Ovary (tissue), 9 donors: ENCODE data around the gene GTPBP2. TPM values are rescaled to one million over a fixed set of nuclear protein-coding genes. Genes with fewer than 3 reads are reported as not detected.
"Not testable (repeated sequence)": the region's sequence is repeated elsewhere in the genome, so short reads cannot be mapped to it uniquely, and the experiment has no call there.

ENCODE experiments used
- DNase-seq, 5 donors: peaks; one replicate each; pipeline ENCODE4 v3.0.0-alpha.2; 2019 to 2020
- H3K27ac ChIP-seq, 2 donors: fragments of 200-600 bp; one replicate each; pipeline versions ENCODE4 v1.5.1 to v1.8.0; 2019 to 2022
- H3K27me3 ChIP-seq: fragments of 200-600 bp; one replicate; pipeline ENCODE4 v1.8.0; 2022
- H3K36me3 ChIP-seq: fragments of 200-600 bp; sonication (generic); one replicate; pipeline ENCODE4 v1.5.1; 2019
- H3K4me1 ChIP-seq: one replicate; pipeline ENCODE4 v1.8.1; 2013; ENCODE audit warnings: mild to moderate bottlenecking, moderate library complexity; ENCODE audit not compliant: insufficient read depth
- H3K4me3 ChIP-seq: fragments of 200-600 bp; sonication (generic); one replicate; pipeline ENCODE4 v1.5.1; 2017
- H3K9me3 ChIP-seq, 2 donors: fragments of 200-600 bp in 1 of 2; sonication (generic) in 1 of 2; one replicate each; pipeline versions ENCODE4 v1.5.1 to v1.8.1; 2013 to 2019; ENCODE audit warnings: mild to moderate bottlenecking in 1 of 2, moderate library complexity in 1 of 2
- EP300 ChIP-seq: sonication (generic); formaldehyde crosslinking; IDR thresholded peaks from one replicate; pipeline ENCODE4 v1.6.1; 2017; ENCODE audit warnings: antibody characterized with exemption
- POLR2A ChIP-seq: fragments of 450-650 bp; IDR thresholded peaks from one replicate; pipeline ENCODE4 v1.6.1; 2017; ENCODE audit warnings: antibody characterized with exemption, mild to moderate bottlenecking, moderate library complexity
- WGBS, 3 donors: extraction: QIAGEN DNeasy Blood & Tissue Kit in 1 of 3; methylation state at CpG; one replicate each; pipeline versions ENCODE4 v1.1.5 to v1.1.7; 2013 to 2017; 5-methylcytosine and 5-hydroxymethylcytosine counted together
- intact Hi-C, 4 donors: fragments of 100-400 bp; cut with DNase I; formaldehyde crosslinking; loops; one replicate each; pipeline versions ENCODE4 v1.11.0 to v1.15.1; 2022 to 2023
- polyA plus RNA-seq, 2 donors: library from polyadenylated mRNA; stranded (reverse); fragments of 200-250 nt in 1 of 2; fragments of 350-450 nt in 1 of 2; fragmentation: Illumina TruSeq in 1 of 2; extraction: RNeasy Lipid Tissue Mini Kit (QIAGEN cat#74804) in 1 of 2; gene quantifications; one replicate each; pipeline ENCODE4 v1.2.3, GENCODE V29; 2013 to 2014
- total RNA-seq, 7 donors: library from RNA; depleted of rRNA in 2 of 7; stranded (reverse); fragments of >200 nt in 2 of 7; fragmentation: NEBNext Ultra II Directional in 3 of 7; extraction: Animal tissue kit (Norgen Biotek cat#: 25700) in 3 of 7; gene quantifications; one replicate each; pipeline versions ENCODE4 v1.1.0 to v1.2.4, GENCODE V29; 2016 to 2023
- TF ChIP-seq, protein P1 (sequence below), 3 donors: fragments of 450-650 bp in 2 of 3; fragments of 200-600 bp in 1 of 3; IDR thresholded peaks; one replicate each; pipeline versions ENCODE4 v1.5.1 to v1.8.0; 2016 to 2022; ENCODE audit warnings: antibody characterized with exemption in 3 of 3, mild to moderate bottlenecking in 1 of 3
- donor health status: DM: no; HTN: no; CAD: no; lungs with moderate emphysema.
- donor health status: DM: no; HTN: no; CAD: no.
- donor health status: Bipolar disorder and iron deficiency.
- donor health status: DM: yes; HTN: yes; CAD: no.
- donor health status: DM: no; HTN: no; CAD: no.
- donor health status: DM: yes; HTN: yes; CAD: no.

Gene GTPBP2
- total and polyA plus RNA-seq, 9 donors = 24.9 to 60.4 (median 33.1) TPM

DNA sequence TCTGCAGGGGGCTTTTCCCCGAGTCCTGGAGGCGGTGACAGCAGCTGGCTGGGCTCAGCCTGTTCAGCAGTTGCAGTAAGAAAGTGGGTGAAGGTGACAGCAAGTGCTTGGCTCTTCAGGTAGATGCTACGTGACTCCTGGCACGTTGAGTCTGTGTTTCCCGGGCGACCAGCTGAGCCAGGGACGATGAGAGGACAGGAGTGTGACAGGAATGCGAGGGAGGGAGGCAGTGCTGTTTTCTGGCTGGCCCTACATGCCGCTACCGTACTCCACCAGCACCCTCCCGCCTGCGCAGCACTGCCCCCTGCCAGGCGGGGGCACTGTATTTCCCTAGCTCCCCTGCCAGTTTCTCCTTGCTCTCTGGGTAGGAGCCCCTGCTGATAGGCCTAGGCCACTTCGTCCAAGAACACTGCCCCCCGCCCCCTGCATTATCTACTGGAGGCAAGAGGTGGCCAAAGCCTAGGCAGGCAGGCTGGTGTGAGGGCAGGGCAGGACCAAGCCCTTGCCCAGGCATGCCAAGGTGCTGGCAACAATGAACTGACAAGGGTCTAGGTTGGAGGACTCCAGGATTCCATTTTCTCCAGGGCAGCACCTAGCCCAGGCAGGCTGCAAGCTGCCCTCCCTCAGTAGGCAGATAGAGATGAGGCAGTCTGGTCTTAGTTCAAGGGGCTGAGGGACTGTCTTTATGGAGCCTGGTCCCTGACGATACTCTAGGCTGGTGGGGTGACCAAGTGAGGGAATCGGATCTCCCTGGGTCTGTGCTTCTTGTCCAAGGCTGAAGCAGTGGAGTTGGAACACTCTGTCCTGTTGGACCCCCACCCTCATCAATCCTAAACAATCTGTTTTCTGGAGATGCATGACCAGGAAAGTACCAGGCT lies 39.3 kb upstream of the GTPBP2 start:
- 14 to 19% (median 17%) methylated on average over 17 of the region's 17 CpGs for WGBS, 3 donors
- intact Hi-C loops = loop anchor here (2.0 to 10.0 kb wide), 6 partner anchors 89 to 410 kb away; partner anchors contain the start of gene VEGFA (in 2 of the 4)
- H3K4me3 ChIP-seq = no peak overlapping the region
- TF ChIP-seq POLR2A (no peak), EP300 (no peak)
- TF ChIP-seq, protein P1, sequence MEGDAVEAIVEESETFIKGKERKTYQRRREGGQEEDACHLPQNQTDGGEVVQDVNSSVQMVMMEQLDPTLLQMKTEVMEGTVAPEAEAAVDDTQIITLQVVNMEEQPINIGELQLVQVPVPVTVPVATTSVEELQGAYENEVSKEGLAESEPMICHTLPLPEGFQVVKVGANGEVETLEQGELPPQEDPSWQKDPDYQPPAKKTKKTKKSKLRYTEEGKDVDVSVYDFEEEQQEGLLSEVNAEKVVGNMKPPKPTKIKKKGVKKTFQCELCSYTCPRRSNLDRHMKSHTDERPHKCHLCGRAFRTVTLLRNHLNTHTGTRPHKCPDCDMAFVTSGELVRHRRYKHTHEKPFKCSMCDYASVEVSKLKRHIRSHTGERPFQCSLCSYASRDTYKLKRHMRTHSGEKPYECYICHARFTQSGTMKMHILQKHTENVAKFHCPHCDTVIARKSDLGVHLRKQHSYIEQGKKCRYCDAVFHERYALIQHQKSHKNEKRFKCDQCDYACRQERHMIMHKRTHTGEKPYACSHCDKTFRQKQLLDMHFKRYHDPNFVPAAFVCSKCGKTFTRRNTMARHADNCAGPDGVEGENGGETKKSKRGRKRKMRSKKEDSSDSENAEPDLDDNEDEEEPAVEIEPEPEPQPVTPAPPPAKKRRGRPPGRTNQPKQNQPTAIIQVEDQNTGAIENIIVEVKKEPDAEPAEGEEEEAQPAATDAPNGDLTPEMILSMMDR (IDR thresholded peaks at IDR 0.05) = peak; percentile 8 to 29 (median 26)
- no peaks in the 10 kb centered on the region for H3K36me3 ChIP-seq
- H3K27me3 ChIP-seq = no peaks in the 10 kb centered on the region
- H3K9me3 ChIP-seq = no peaks in the 10 kb centered on the region
- peak overlapping the region; percentile 16 to 22 for H3K27ac ChIP-seq
- DNase-seq = peak in 4 of 5 donors; percentile 38 to 66 (median 44)
- H3K4me1 ChIP-seq = peaks cover 9% of the 10 kb centered on the region

DNA sequence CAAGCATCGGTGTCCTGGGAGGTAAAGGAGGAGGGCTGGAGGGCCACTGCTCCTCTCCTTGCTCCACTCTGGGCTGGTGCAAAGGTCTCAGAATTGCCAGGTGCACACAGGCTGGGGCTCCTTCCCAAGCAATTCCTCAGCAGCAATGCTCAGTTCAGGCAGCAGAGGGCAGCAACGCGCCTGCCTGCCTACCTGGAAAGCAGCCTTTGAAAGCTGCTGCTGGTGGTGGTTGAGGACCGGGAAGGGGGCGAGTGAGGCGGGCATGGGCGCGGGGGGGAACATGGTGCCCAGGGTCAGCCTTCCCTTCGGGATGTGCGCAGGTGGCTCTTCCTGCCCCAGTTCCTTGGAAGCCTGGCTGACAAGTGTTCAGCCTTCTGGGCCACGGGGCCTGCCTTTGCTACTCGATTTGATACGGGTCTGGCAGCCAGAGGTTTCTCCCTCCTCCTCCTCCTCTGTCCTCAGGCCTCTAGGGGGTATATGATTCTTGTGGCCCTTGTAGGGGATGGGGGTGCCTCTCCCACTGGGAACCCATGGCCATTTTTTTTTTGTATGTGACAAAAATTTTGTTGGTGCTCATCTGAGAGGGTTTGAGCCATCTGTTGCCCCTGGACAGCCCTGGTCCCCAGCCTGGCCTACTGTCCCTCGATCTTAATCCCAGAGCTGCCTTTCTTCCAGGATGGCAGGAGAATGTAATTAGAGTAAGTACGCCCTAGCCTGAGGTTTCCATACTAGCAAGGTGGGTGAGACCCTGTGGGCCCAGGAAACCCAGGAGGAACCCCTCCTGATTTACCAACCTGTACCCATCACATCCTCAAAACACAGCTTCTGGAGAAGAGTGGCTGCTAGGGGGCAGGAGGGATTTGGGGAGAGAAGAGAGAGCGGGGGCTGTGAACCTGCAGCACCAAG lies 38.4 kb upstream of the GTPBP2 start:
- 9 to 12% (median 12%) methylated on average over 15 to 16 of the region's 16 CpGs for WGBS, 3 donors
- Histone ChIP-seq H3K36me3 (no peaks in the 10 kb centered on the region), H3K4me1 (peaks cover 9% of the 10 kb centered on the region), H3K4me3 (no peak overlapping the region), H3K9me3 (no peaks in the 10 kb centered on the region), H3K27ac (peak overlapping the region; percentile 0 to 16), H3K27me3 (no peaks in the 10 kb centered on the region)
- TF ChIP-seq POLR2A (peak; percentile 21), EP300 (no peak)
- TF ChIP-seq, protein P1 (IDR thresholded peaks at IDR 0.05) = peak; percentile 83 to 95 (median 94)
- peak; percentile 73 to 91 (median 88) for DNase-seq
- intact Hi-C loops = loop anchor here (2.0 to 10.0 kb wide), 6 partner anchors 90 to 411 kb away; partner anchors contain the start of gene VEGFA (in 2 of the 4)

DNA sequence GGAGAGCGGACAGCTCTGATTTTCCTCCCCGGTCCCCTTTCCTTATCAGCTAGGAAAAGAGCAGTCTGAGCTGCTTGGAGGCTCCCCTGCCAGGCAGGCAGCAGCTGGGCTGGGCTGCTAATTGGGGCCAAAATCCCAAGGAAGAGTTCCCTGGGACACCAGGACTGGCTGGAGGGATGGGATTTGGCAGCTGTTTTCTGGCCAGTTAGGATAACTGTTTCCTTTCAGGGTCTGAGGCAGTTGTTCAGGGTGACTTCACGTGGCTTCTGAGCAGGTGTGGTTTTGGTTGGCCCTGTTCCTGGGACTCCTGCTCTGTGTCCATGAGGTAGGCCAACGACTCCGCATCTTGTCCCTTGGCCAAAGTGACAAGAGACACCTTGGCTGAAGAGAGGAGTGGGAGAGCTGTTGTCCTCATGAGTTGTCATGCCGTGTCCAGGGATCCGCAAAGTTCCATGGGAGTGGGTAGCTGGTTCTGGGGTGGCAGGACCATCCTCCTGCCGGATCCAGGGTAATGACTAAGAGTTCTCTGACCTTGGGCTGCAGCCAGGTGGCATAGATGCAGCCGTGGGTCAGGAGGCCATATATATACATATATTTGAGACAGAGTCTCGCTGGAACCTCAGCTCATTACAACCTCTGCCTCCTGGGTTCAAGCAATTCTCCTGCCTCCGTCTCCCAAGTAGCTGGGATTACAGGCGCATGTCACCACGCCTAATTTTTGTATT lies 37.3 kb upstream of the GTPBP2 start:
- Histone ChIP-seq H3K4me3 (no peak overlapping the region), H3K36me3 (no peaks in the 10 kb centered on the region), H3K27me3 (no peaks in the 10 kb centered on the region), H3K9me3 (no peaks in the 10 kb centered on the region), H3K27ac (no peak overlapping the region), H3K4me1 (peaks cover 9% of the 10 kb centered on the region)
- WGBS, 3 donors = 40 to 61% (median 42%) methylated on average over 13 of the region's 13 CpGs
- intact Hi-C loops = loop anchor here (2.0 to 10.0 kb wide), 5 partner anchors 91 to 412 kb away; partner anchors contain the start of gene VEGFA (in 2 of the 4)
- DNase-seq = no peak
- TF ChIP-seq POLR2A (no peak), EP300 (no peak)
- TF ChIP-seq, protein P1 (IDR thresholded peaks at IDR 0.05) = no peak

DNA sequence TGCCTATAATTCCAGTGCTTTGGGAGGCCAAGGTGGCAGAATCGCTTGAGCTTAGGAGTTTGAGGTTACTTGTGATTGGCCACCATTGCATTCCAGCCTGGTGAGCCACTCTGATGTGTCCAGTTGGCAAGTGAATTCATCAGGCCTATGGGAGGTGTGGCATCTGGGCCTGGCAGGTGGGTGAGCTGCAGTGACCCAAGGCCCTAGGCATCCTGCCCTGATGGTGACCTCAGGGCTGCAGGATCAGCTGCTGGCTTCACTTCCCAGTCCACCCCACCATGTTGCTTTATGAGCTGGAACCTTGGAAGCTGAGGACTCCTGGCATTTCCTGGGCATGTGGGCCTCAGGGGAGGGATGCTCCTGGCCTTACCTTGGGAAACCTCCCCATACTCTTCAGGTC lies 36.3 kb upstream of the GTPBP2 start:
- H3K9me3 ChIP-seq = no peaks in the 10 kb centered on the region
- H3K36me3 ChIP-seq = no peaks in the 10 kb centered on the region
- peaks cover 9% of the 10 kb centered on the region for H3K4me1 ChIP-seq
- no peak overlapping the region for H3K4me3 ChIP-seq
- no peaks in the 10 kb centered on the region for H3K27me3 ChIP-seq
- 88 to 93% (median 90%) methylated on average over 1 of the region's 1 CpG for WGBS, 3 donors
- no peak for TF ChIP-seq EP300
- TF ChIP-seq POLR2A = no peak
- TF ChIP-seq, protein P1 (IDR thresholded peaks at IDR 0.05) = no peak
- intact Hi-C loops = loop anchor here in 3 of 4 donors (5.0 to 10.0 kb wide), 4 partner anchors 92 to 412 kb away; partner anchors contain the start of gene VEGFA (in 2 of the 3)
- DNase-seq = no peak
- H3K27ac ChIP-seq = no peak overlapping the region

DNA sequence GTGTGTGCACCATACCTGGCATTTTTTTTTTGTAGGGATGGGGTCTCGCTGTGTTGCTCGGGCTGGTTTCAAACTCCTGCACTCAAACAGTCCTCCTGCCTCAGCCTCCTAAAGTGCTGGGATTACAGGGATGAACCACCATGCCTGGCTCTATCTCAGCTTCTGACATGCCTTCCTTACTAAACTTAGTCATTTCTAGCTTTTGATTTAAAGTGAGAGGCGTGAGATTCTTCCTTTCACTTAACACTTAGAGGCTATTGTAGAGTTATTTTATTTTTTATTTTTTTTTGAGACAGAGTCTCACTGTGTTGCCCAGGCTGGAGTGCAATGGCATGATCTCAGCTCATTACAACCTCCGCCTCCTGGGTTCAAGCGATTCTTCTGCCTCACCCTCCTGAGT lies 33.9 kb upstream of the GTPBP2 start:
- 94% methylated on average over 5 of the region's 5 CpGs for WGBS, 3 donors
- H3K27ac ChIP-seq, H3K4me3 ChIP-seq, DNase-seq, H3K36me3 ChIP-seq, H3K9me3 ChIP-seq, H3K27me3 ChIP-seq, H3K4me1 ChIP-seq: not testable (repeated sequence)
- intact Hi-C loops = loop anchor here in 1 of 4 donors (10.0 kb wide), 1 partner anchor 102 kb away; no protein-coding TSS in a partner anchor
